HepG2 (cell line): ENCODE data around the gene KIAA1328. TPM values are rescaled to one million over a fixed set of nuclear protein-coding genes. Genes with fewer than 3 reads are reported as not detected.

Experiments
- ATAC-seq: fragments of 200-7000 bp; cut with Tn5 transposase; 3 replicates; pipeline ENCODE4 v1.9.1; 2020; ENCODE audit warnings: mild to moderate bottlenecking, moderate library complexity
- BruUV-seq: library from RNA; stranded (reverse); fragments of 400-500 nt; replicated peaks from 2 replicates; lab custom pipeline; 2021; lab: Mats Ljungman, UMichigan
- CTCF ChIA-PET: fragments of 300-600 bp; formaldehyde crosslinking; extraction: SDS; loops from one replicate; lab custom pipeline; 2021; ENCODE audit warnings: low total read pairs, inconsistent platforms, low intra/inter-chr PET ratio; lab: Yijun Ruan, JAX
- POLR2A ChIA-PET: fragments of 350-600 bp; sonication (Branson Sonifier 250); formaldehyde crosslinking; loops from one replicate; lab custom pipeline; 2020; ENCODE audit warnings: antibody characterized with exemption, inconsistent platforms; lab: Yijun Ruan, JAX
- DNase-seq: peaks from one replicate; pipeline ENCODE4 v3.0.0-alpha.2; 2015; ENCODE audit warnings: low spot score
- FAIRE-seq: peaks from 3 replicates; lab custom pipeline; 2011; peaks lifted over from hg19 to GRCh38; lab: Jason Lieb, UNC
- H2AFZ ChIP-seq: one replicate; pipeline ENCODE4 v1.6.1; 2011; ENCODE audit warnings: low read length, inconsistent platforms
- H3K27ac ChIP-seq: fragments of 300-600 bp; 3 replicates; pipeline ENCODE4 v1.8.0; 2011; ENCODE audit warnings: mixed run types, mild to moderate bottlenecking, mixed read lengths, low read length, inconsistent platforms; ENCODE audit not compliant: insufficient read depth; ENCODE audit errors: extremely low read length
- H3K27me3 ChIP-seq, 2 experiments: fragments of 200-600 bp in 1 of 2; 2 replicates in 1 of 2; 3 replicates in 1 of 2; pipeline versions ENCODE4 v1.6.0 to v1.8.0; 2011; ENCODE audit warnings: low read length in 2 of 2, mild to moderate bottlenecking in 2 of 2, moderate library complexity in 2 of 2, inconsistent platforms in 1 of 2; ENCODE audit not compliant: insufficient read depth in 2 of 2, control insufficient read depth in 1 of 2
- H3K36me3 ChIP-seq, 2 experiments: fragments of 200-600 bp in 1 of 2; replicated peaks in 1 of 2; 2 replicates in 1 of 2; 3 replicates in 1 of 2; pipeline versions ENCODE4 v1.5.1 to v1.8.0; 2011; ENCODE audit warnings: low read length in 2 of 2, inconsistent platforms in 1 of 2; ENCODE audit not compliant: insufficient read depth in 2 of 2, control insufficient read depth in 1 of 2
- H3K4me1 ChIP-seq: 2 replicates; pipeline ENCODE4 v1.5.1; 2012; ENCODE audit warnings: low read length, inconsistent platforms; ENCODE audit not compliant: insufficient read depth
- H3K4me2 ChIP-seq: 2 replicates; pipeline ENCODE4 v1.6.0; 2011; ENCODE audit warnings: low read depth, low read length, inconsistent platforms
- H3K4me3 ChIP-seq, 3 experiments: fragments of 200-600 bp in 1 of 3; sonication (generic), shearing (Covaris generic) in 1 of 3; replicated peaks in 1 of 3; 2 replicates each; pipeline ENCODE4 v1.5.1; 2011 to 2016; ENCODE audit warnings: low read length in 3 of 3, inconsistent platforms in 2 of 3, low read depth in 2 of 3, mild to moderate bottlenecking in 2 of 3, control low read depth in 1 of 3, mixed read lengths in 1 of 3; ENCODE audit not compliant: insufficient read depth in 1 of 3
- H3K79me2 ChIP-seq: one replicate; pipeline ENCODE4 v1.6.1; 2011; ENCODE audit warnings: low read length, inconsistent platforms; ENCODE audit not compliant: insufficient read depth
- H3K9ac ChIP-seq: 2 replicates; pipeline ENCODE4 v1.6.0; 2011; ENCODE audit warnings: mild to moderate bottlenecking, low read depth, low read length, inconsistent platforms; ENCODE audit not compliant: insufficient read depth
- H3K9me3 ChIP-seq: 2 replicates; pipeline ENCODE4 v1.5.1; 2012; ENCODE audit warnings: mild to moderate bottlenecking, low read length
- H4K20me1 ChIP-seq: 2 replicates; pipeline ENCODE4 v1.6.0; 2011; ENCODE audit warnings: inconsistent platforms, mild to moderate bottlenecking, low read length, moderate library complexity; ENCODE audit not compliant: insufficient read depth
- CSRNP2 ChIP-seq: sonication (generic); formaldehyde crosslinking; conservative IDR thresholded peaks from 2 replicates; pipeline ENCODE4 v1.8.0; 2022; ENCODE audit warnings: low read depth, missing genetic modification reagents
- GTF2F1 ChIP-seq: fragments of 150-350 bp; IDR thresholded peaks from 2 replicates; pipeline ENCODE4 v1.6.1; 2014; ENCODE audit warnings: low read length
- HNRNPUL1 ChIP-seq: fragments of 200-400 bp; formaldehyde crosslinking; IDR thresholded peaks from 2 replicates; pipeline ENCODE4 v1.6.1; 2017; ENCODE audit warnings: low read depth, mild to moderate bottlenecking, low read length, moderate library complexity
- LBX2 ChIP-seq: sonication (generic); formaldehyde crosslinking; IDR thresholded peaks from 2 replicates; pipeline ENCODE4 v1.5.0; 2020; ENCODE audit warnings: missing genetic modification reagents, mild to moderate bottlenecking, borderline replicate concordance
- NFE2 ChIP-seq: sonication (generic); formaldehyde crosslinking; IDR thresholded peaks from 2 replicates; pipeline ENCODE4 v1.4.0; 2020; ENCODE audit warnings: missing genetic modification reagents
- SP5 ChIP-seq: IDR thresholded peaks from 2 replicates; pipeline ENCODE4 v1.6.1; 2016; ENCODE audit warnings: low read depth, borderline replicate concordance
- THAP7 ChIP-seq: sonication (generic); formaldehyde crosslinking; IDR thresholded peaks from 2 replicates; pipeline ENCODE4 v1.8.1; 2023; ENCODE audit warnings: mild to moderate bottlenecking, missing genetic modification reagents
- THYN1 ChIP-seq: sonication (generic); formaldehyde crosslinking; IDR thresholded peaks from 2 replicates; pipeline ENCODE4 v1.8.1; 2023; ENCODE audit warnings: low read depth, mild to moderate bottlenecking, moderate library complexity, missing genetic modification reagents, borderline replicate concordance
- TP53 ChIP-seq: sonication (generic); formaldehyde crosslinking; conservative IDR thresholded peaks from 2 replicates; pipeline ENCODE4 v1.4.0; 2020; ENCODE audit warnings: missing genetic modification reagents
- ZNF17 ChIP-seq: sonication (generic); formaldehyde crosslinking; IDR thresholded peaks from 2 replicates; pipeline ENCODE4 v1.5.0; 2020; ENCODE audit warnings: mild to moderate bottlenecking, missing genetic modification reagents
- ZNF225 ChIP-seq: sonication (generic); formaldehyde crosslinking; IDR thresholded peaks from 2 replicates; pipeline ENCODE4 v1.4.0; 2020; ENCODE audit warnings: mild to moderate bottlenecking, missing genetic modification reagents
- ZNF264 ChIP-seq: sonication (generic); formaldehyde crosslinking; IDR thresholded peaks from 2 replicates; pipeline ENCODE4 v1.4.0; 2020; ENCODE audit warnings: missing genetic modification reagents
- ZNF329 ChIP-seq: sonication (generic); formaldehyde crosslinking; IDR thresholded peaks from 2 replicates; pipeline ENCODE4 v1.9.0; 2021; ENCODE audit warnings: low read depth, mild to moderate bottlenecking, missing genetic modification reagents
- ZNF451 ChIP-seq: sonication (generic); formaldehyde crosslinking; IDR thresholded peaks from 2 replicates; pipeline ENCODE4 v1.5.0; 2020; ENCODE audit warnings: mild to moderate bottlenecking, missing genetic modification reagents
- ZNF577 ChIP-seq: sonication (generic); formaldehyde crosslinking; IDR thresholded peaks from 2 replicates; pipeline ENCODE4 v1.4.0; 2020; ENCODE audit warnings: mild to moderate bottlenecking, low read depth, missing genetic modification reagents, borderline replicate concordance
- ZNF607 ChIP-seq: sonication (generic); formaldehyde crosslinking; IDR thresholded peaks from 2 replicates; pipeline ENCODE4 v1.5.1; 2020; ENCODE audit warnings: missing genetic modification reagents, mild to moderate bottlenecking, borderline replicate concordance
- WGBS: methylation state at CpG from one replicate; pipeline ENCODE4 v1.1.6; 2017; ENCODE audit warnings: low lambda C conversion rate; 5-methylcytosine and 5-hydroxymethylcytosine counted together
- in situ Hi-C: cut with HindIII; loops from 2 replicates; pipeline ENCODE4 v1.10.0; 2017; ENCODE audit warnings: low pct_unique_long_range_greater_than_20kb; ENCODE audit not compliant: extremely low pct_ligation_motif_present
- intact Hi-C: fragments of 100-400 bp; cut with micrococcal nuclease; formaldehyde crosslinking; loops from one replicate; pipeline ENCODE4 v1.10.0; 2022; ENCODE audit not compliant: unreplicated experiment
- polyA plus RNA-seq, 8 experiments: library from polyadenylated mRNA; depleted of rRNA in 3 of 8; stranded (reverse) in 7 of 8; unstranded in 1 of 8; fragments of >200 nt; fragmentation: Illumina TruSeq in 4 of 8; extraction: Trizol in 4 of 8; gene quantifications; 2 replicates each; pipeline versions ENCODE4 v1.2.1 to v1.2.3, GENCODE V29; 2011 to 2016; ENCODE audit warnings: low read depth in 4 of 8, missing spikeins in 1 of 8, mixed read lengths in 1 of 8; ENCODE audit not compliant: insufficient read depth in 1 of 8
- total RNA-seq, 5 experiments: library from RNA; depleted of rRNA; stranded (reverse); fragments of >200 nt; fragmentation: Illumina TruSeq; extraction: Trizol; gene quantifications; 2 replicates each; pipeline ENCODE4 v1.2.3, GENCODE V29; 2016; ENCODE audit warnings: low read depth in 1 of 5
- TF ChIP-seq, protein P1 (sequence below): sonication (generic); formaldehyde crosslinking; IDR thresholded peaks from 2 replicates; pipeline ENCODE4 v1.4.0; 2020; ENCODE audit warnings: missing genetic modification reagents, mild to moderate bottlenecking, borderline replicate concordance
- TF ChIP-seq, protein P2 (sequence below): sonication (generic); formaldehyde crosslinking; IDR thresholded peaks from 2 replicates; pipeline ENCODE4; 2020; ENCODE audit warnings: missing genetic modification reagents, mild to moderate bottlenecking, borderline replicate concordance

The KIAA1328 gene
- total and polyA plus RNA-seq, 2 of the 13 experiments (the other 11 are each of a cell fraction or from before 2014, with no cell fraction given) = 4.1 to 6.0 TPM

GRCh38 chr18:36974686-36975085, 145.8 kb downstream of the KIAA1328 start (continued):
- TF ChIP-seq, protein P1, sequence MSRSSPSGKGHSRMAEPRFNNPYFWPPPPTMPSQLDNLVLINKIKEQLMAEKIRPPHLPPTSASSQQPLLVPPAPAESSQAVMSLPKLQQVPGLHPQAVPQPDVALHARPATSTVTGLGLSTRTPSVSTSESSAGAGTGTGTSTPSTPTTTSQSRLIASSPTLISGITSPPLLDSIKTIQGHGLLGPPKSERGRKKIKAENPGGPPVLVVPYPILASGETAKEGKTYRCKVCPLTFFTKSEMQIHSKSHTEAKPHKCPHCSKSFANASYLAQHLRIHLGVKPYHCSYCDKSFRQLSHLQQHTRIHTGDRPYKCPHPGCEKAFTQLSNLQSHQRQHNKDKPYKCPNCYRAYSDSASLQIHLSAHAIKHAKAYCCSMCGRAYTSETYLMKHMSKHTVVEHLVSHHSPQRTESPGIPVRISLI (CRISPR knock-in tag) = no peak
- no peak for TF ChIP-seq TP53
- no peak for TF ChIP-seq CSRNP2 (CRISPR knock-in tag)
- TF ChIP-seq ZNF17 (CRISPR knock-in tag) = no peak
- no peak for TF ChIP-seq ZNF225
- no peak for TF ChIP-seq HNRNPUL1

DNA sequence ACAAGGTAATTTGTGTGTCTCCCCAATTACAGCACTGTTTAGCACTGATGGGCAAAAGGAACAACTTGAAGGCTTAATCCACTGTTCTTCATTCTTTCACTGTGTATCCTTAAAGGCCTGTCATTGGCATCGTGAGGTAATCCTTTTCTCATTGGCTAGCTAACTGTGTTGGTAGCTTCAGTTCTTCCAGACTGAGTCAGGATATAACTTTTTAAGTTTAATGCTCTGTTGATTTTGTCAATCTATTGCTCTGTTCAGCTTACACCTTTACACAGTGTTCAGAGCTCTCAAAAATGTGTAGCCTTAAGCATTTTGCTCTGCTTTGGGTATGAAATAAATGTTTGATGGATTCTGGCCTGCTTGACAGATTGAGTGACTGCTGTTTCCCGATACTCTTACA, 148.2 kb downstream of the KIAA1328 start:
- WGBS = 94% methylated on average over 2 of the region's 2 CpGs
- Histone ChIP-seq H3K9ac (no peak overlapping the region), H3K4me2 (no peak overlapping the region), H4K20me1 (no peaks in the 10 kb centered on the region), H2AFZ (no peak overlapping the region), H3K4me3 (no peak overlapping the region), H3K27me3 (no peaks in the 10 kb centered on the region), H3K36me3 (no peaks in the 10 kb centered on the region), H3K4me1 (peaks cover 6% of the 10 kb centered on the region; the same call in 1 of the 2 replicates), H3K9me3 (no peaks in the 10 kb centered on the region), H3K27ac (no peak overlapping the region), H3K79me2 (no peaks in the 10 kb centered on the region)
- intact Hi-C loops (no loop called here), in situ Hi-C loops (no loop called here)
- no peak for ATAC-seq
- CTCF ChIA-PET = no interaction called here
- TF ChIP-seq LBX2 (no peak), SP5 (CRISPR knock-in tag) (no peak), ZNF329 (CRISPR knock-in tag) (no peak), ZNF607 (CRISPR knock-in tag) (no peak), ZNF264 (no peak), GTF2F1 (no peak), THAP7 (no peak), ZNF451 (CRISPR knock-in tag) (no peak), THYN1 (CRISPR knock-in tag) (no peak), ZNF225 (no peak), ZNF577 (CRISPR knock-in tag) (no peak), NFE2 (CRISPR knock-in tag) (no peak)
- TF ChIP-seq, protein P2, sequence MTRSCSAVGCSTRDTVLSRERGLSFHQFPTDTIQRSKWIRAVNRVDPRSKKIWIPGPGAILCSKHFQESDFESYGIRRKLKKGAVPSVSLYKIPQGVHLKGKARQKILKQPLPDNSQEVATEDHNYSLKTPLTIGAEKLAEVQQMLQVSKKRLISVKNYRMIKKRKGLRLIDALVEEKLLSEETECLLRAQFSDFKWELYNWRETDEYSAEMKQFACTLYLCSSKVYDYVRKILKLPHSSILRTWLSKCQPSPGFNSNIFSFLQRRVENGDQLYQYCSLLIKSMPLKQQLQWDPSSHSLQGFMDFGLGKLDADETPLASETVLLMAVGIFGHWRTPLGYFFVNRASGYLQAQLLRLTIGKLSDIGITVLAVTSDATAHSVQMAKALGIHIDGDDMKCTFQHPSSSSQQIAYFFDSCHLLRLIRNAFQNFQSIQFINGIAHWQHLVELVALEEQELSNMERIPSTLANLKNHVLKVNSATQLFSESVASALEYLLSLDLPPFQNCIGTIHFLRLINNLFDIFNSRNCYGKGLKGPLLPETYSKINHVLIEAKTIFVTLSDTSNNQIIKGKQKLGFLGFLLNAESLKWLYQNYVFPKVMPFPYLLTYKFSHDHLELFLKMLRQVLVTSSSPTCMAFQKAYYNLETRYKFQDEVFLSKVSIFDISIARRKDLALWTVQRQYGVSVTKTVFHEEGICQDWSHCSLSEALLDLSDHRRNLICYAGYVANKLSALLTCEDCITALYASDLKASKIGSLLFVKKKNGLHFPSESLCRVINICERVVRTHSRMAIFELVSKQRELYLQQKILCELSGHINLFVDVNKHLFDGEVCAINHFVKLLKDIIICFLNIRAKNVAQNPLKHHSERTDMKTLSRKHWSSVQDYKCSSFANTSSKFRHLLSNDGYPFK = no peak
- no peak for FAIRE-seq
- no peak for DNase-seq
- POLR2A ChIA-PET = no interaction called here
- no TSS peak for BruUV-seq
